Measurements from ENCODE around the gene ISLR. TPM values are rescaled to one million over a fixed set of nuclear protein-coding genes. Genes with fewer than 3 reads are reported as not detected.

The ISLR gene
- total and polyA plus RNA-seq, 2 of the 8 experiments (the other 6 are each of a cell fraction or from before 2014, with no cell fraction given): 0.29 to 0.35 TPM

GRCh38 chr15:74213858-74214284 is 40.4 kb downstream of the ISLR start:
- H3K9me3 ChIP-seq (ENCODE audit: insufficient read depth in 2 of 2, low read depth in 1 of 2, low read length in 1 of 2): no peaks in the 10 kb centered on the region
- FAIRE-seq: no peak
- no peaks in the 10 kb centered on the region for H3K79me1 ChIP-seq (ENCODE audit: low read depth, low read length)
- H3K4me3 ChIP-seq (ENCODE audit: extremely low read depth in 1 of 4, insufficient read depth in 2 of 4, low read depth in 3 of 4, low read length in 4 of 4): peak overlapping the region in 1 of 4 experiments; percentile 23; a peak in 2 of 8 replicates
- no peak overlapping the region for H2BK15ac ChIP-seq (ENCODE audit: low read length)
- no peak overlapping the region for H3K27ac ChIP-seq (ENCODE audit: low read depth, low read length)
- peak overlapping the region; percentile 1 for H2BK120ac ChIP-seq (replicated peaks; ENCODE audit: low read depth, low read length)
- H4K20me1 ChIP-seq (replicated peaks in 1 of 2; ENCODE audit: control insufficient read depth in 1 of 2, insufficient read depth in 2 of 2, low read length in 2 of 2): peaks cover 0 to under 1% of the 10 kb centered on the region in 2 experiments
- peak overlapping the region; percentile 27 for H4K5ac ChIP-seq (ENCODE audit: insufficient read length, low read depth, low read length)
- H3K56ac ChIP-seq (replicated peaks; ENCODE audit: insufficient read length, low read depth, low read length): no peak overlapping the region
- peak overlapping the region; percentile 96; the same call in 1 of the 2 replicates for H2BK5ac ChIP-seq (ENCODE audit: low read depth, low read length)
- peak in 1 of 2 experiments; percentile 59 for DNase-seq (ENCODE audit: low read depth in 1 of 2, low spot score in 2 of 2)
- peak overlapping the region; percentile 88 for H4K91ac ChIP-seq (replicated peaks; ENCODE audit: insufficient read length, low read length)
- H2BK12ac ChIP-seq (ENCODE audit: low read depth, low read length): peak overlapping the region; percentile 98; the same call in 1 of the 2 replicates
- H3K4me2 ChIP-seq (ENCODE audit: insufficient read depth in 1 of 2, low read depth in 2 of 2, low read length in 2 of 2): peak overlapping the region; percentile 9 to 18; a peak in 3 of 4 replicates
- peak overlapping the region; percentile 97; the same call in 1 of the 2 replicates for H2BK20ac ChIP-seq (ENCODE audit: low read length)
- H3K23me2 ChIP-seq (ENCODE audit: low read depth, low read length): peaks cover 2% of the 10 kb centered on the region
- no peaks in the 10 kb centered on the region for H3K79me2 ChIP-seq (ENCODE audit: control insufficient read depth in 1 of 2, insufficient read depth in 2 of 2, low read length in 2 of 2)
- peaks cover 35 to 47% (median 38%) of the 10 kb centered on the region in 4 experiments for H3K4me1 ChIP-seq (replicated peaks in 1 of 4; ENCODE audit: control insufficient read depth in 3 of 4, insufficient read depth in 4 of 4, low read length in 3 of 4)
- H2AK5ac ChIP-seq (ENCODE audit: low read depth, low read length): peak overlapping the region; percentile 75
- H3K4ac ChIP-seq (replicated peaks; ENCODE audit: insufficient read length, low read depth, low read length): peak overlapping the region; percentile 28
- WGBS, 2 experiments (ENCODE audit: extremely low coverage in 1 of 2, insufficient coverage in 1 of 2, insufficient read length in 1 of 2, insufficient replicate concordance in 2 of 2, low coverage in 1 of 2, low lambda C conversion rate in 2 of 2, missing lambda C conversion rate in 1 of 2): 28% methylated on average over 7 of the region's 7 CpGs; no CpG with 5 or more reads in 1 of the 2 experiments
- peaks cover 0 to 19% (median 12%) of the 10 kb centered on the region in 4 experiments; a peak in 6 of 7 replicates for H3K27me3 ChIP-seq (replicated peaks in 1 of 4; ENCODE audit: control insufficient read depth in 3 of 4, extremely low read depth in 1 of 4, insufficient read depth in 3 of 4, low read length in 3 of 4)
- H3K9ac ChIP-seq (replicated peaks in 1 of 4; ENCODE audit: extremely low read depth in 1 of 4, low read depth in 3 of 4, low read length in 3 of 4): no peak overlapping the region
- peak overlapping the region; percentile 99 for H3K18ac ChIP-seq (ENCODE audit: extremely low read depth, low read length)
- no peak overlapping the region for H3K14ac ChIP-seq (ENCODE audit: insufficient read length)
- no peak overlapping the region for H4K8ac ChIP-seq (ENCODE audit: extremely low read depth, insufficient read depth, low read length)
- ChIA-PET POLR2A (ENCODE audit: partially characterized antibody) (interaction anchor here (0.7 to 7.0 kb wide), 5 partner anchors 7 to 85 kb away, joined by 3 to 58 read pairs (median 5); partner anchors contain the start of gene STRA6), CTCF (ENCODE audit: partially characterized antibody) (interaction anchor here (0.6 to 1.4 kb wide), 7 partner anchors 8 to 1139 kb away, joined by 3 to 7 read pairs (median 4); no protein-coding TSS in a partner anchor)
- H3K36me3 ChIP-seq (ENCODE audit: control insufficient read depth in 2 of 4, insufficient read depth in 4 of 4, low read length in 3 of 4): no peaks in the 10 kb centered on the region
- H3K23ac ChIP-seq (ENCODE audit: insufficient read length): no peak overlapping the region
- H2AFZ ChIP-seq (ENCODE audit: low read length): no peak overlapping the region
- TF ChIP-seq RXRA (IDR thresholded peaks at IDR 0.05; ENCODE audit: insufficient read depth, low read depth, low read length) (no peak), CTBP2 (IDR thresholded peaks at IDR 0.05; ENCODE audit: borderline replicate concordance, insufficient read depth, insufficient read length, low read length) (peak; percentile 73)

Data from H1 (cell line).